ENCODE data around the gene ATF6.
"Not testable (repeated sequence)": the region's sequence is repeated elsewhere in the genome, so short reads cannot be mapped to it uniquely, and the experiment has no call there.

ATF6 gene, protein sequence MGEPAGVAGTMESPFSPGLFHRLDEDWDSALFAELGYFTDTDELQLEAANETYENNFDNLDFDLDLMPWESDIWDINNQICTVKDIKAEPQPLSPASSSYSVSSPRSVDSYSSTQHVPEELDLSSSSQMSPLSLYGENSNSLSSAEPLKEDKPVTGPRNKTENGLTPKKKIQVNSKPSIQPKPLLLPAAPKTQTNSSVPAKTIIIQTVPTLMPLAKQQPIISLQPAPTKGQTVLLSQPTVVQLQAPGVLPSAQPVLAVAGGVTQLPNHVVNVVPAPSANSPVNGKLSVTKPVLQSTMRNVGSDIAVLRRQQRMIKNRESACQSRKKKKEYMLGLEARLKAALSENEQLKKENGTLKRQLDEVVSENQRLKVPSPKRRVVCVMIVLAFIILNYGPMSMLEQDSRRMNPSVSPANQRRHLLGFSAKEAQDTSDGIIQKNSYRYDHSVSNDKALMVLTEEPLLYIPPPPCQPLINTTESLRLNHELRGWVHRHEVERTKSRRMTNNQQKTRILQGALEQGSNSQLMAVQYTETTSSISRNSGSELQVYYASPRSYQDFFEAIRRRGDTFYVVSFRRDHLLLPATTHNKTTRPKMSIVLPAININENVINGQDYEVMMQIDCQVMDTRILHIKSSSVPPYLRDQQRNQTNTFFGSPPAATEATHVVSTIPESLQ

GRCh38 chr1:161766102-161766981, at the start of gene ATF6:
TSS of gene ATF6 (plus strand) at chr1:161766320. CDS start at chr1:161766361, 41 bp downstream.
- DNase-seq (ENCODE audit: low read depth) = peak; percentile 68

- DNase-seq (ENCODE audit: low read depth) = no peak
Observed at GRCh38 chr1:161718559-161719324, 47.4 kb upstream of the ATF6 start.

GRCh38 chr1:161719325-161719611, 46.9 kb upstream of the ATF6 start:
- DNase-seq (ENCODE audit: low read depth) = no peak

GRCh38 chr1:161720422-161720821, 45.7 kb upstream of the ATF6 start:
- no peak for DNase-seq (ENCODE audit: low read depth)

GRCh38 chr1:161720956-161721737, 45.0 kb upstream of the ATF6 start, which contains the start of gene FCRLB:
TSS of gene FCRLB (plus strand) at chr1:161721544. CDS start at chr1:161722673, 1,129 bp downstream.
- no peak for DNase-seq (ENCODE audit: low read depth)

GRCh38 chr1:161721738-161722343, 44.3 kb upstream of the ATF6 start:
- DNase-seq (ENCODE audit: low read depth) = no peak

DNA sequence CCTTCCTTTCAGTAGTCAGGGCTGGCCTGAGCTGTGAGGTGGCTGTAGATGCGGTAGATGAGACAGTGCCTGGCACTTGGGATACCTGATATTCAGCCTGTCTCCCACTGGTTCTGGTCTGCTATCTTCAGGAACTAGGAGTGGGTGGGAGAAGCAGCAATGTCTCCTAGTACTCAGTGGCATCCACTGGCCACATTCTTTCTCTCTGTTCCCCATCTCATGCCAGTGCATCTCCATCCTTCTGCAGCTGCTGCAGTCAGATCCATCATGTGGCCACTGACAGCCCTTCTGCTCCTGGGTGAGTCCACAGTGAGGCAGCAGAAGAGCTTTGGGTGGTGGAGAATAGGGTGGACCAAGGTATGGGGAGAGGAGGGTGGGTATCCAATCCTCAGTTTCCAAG, 43.7 kb upstream of the ATF6 start:
- no peak for DNase-seq (ENCODE audit: low read depth)

DNA sequence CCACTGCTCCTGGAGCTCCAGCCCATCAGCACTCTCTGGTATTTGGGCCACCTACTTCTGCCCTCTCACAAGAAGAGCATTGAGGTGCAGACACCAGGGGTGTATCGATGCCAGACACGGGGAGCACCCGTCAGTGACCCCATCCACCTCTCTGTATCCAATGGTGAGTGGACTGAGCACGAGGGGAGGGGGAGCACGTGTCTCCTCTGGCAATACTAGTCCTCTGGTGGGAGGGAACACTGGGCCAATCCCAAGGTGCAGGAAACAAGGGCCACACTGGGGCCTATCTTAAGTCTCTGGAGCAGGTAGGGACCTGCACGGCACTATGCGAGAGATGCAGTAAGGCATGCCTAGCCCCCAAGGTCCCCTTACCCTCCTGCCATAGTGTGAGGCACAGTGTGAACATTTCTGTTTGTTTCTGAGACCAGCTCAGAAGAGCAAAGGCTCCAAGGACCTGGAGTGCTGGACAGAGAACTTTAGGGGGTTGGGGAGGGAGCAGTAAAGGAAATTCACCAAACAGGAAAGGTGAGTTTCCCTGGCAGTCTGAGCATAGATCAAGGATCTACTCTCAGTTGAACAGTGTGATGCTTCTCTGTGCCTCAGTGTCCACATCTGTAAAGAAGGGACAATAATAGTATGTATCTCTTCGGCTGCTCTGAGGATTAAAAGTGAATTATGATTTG, 42.5 kb upstream of the ATF6 start:
- no peak for DNase-seq (ENCODE audit: low read depth)

DNA sequence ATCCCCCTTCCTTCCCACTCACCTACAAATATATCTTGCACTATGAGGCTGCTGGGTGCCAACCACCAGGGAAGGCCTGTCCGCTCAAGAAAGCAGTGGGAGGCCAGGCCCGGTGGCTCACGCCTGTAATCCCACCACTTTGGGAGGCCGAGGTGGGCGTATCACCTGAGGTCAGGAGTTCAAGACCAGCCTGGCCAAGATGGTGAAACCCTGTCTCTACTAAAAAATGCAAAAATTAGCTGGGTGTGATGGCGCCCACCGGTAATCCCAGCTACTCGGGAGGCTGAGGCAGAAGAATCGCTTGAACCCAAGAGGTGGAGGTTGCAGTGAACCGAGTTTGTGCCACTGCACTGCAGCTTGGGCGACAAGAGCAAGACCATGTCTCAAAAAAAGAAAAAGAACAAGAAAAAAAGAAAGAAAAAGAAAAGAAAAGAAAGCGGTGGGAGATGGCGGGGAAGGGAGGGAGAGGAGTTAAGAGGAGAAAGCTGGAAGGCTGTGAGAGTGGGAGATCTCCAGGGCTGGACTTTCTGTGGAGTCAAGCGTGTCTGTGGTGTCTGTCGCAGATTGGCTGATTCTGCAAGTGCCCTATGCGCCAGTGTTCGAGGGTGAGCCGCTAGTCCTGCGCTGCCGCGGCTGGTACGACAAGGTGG, 40.7 kb upstream of the ATF6 start:
- not testable (repeated sequence) for DNase-seq (ENCODE audit: low read depth)

- no peak for DNase-seq (ENCODE audit: low read depth)
Observed at GRCh38 chr1:161725908-161726472, 40.1 kb upstream of the ATF6 start.

DNA sequence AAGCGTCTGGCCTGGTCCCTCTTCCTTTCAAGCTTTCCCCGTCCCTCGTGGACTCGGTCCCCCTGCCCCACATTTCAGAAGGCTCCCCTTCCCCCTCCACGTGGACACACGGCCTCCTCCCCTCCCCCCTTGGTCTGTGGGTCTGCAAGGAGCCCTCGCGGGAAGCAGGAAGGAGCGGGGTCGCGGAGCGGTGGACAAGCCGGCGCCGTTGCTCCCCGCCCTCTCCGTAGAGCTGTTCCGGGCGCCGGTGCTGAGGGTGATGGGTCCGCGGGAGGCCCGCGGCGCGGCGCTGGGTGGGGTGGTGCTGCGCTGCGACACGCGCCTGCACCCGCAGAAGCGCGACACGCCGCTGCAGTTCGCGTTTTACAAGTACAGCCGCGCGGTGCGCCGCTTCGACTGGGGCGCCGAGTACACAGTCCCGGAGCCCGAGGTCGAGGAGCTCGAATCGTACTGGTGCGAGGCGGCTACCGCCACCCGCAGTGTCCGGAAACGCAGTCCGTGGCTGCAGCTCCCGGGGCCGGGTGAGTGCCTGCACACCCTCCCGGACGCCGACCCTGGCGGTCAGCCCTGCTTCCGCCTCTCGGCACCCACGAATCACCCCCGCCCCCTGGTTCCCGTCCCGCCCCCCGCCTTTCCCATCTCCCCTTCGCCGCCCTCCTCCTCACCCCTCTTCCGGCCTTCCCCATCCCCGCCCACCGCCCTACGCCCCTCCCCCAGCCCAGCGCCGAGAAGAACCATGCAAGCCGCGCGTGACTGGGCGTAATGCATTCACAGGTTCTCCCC, 39.5 kb upstream of the ATF6 start:
- DNase-seq (ENCODE audit: low read depth) = peak; percentile 54

- DNase-seq (ENCODE audit: low read depth) = no peak
Observed at GRCh38 chr1:161727256-161727924, 38.7 kb upstream of the ATF6 start.

- no peak for DNase-seq (ENCODE audit: low read depth)
Observed at GRCh38 chr1:161728376-161729226, 37.5 kb upstream of the ATF6 start.

DNA sequence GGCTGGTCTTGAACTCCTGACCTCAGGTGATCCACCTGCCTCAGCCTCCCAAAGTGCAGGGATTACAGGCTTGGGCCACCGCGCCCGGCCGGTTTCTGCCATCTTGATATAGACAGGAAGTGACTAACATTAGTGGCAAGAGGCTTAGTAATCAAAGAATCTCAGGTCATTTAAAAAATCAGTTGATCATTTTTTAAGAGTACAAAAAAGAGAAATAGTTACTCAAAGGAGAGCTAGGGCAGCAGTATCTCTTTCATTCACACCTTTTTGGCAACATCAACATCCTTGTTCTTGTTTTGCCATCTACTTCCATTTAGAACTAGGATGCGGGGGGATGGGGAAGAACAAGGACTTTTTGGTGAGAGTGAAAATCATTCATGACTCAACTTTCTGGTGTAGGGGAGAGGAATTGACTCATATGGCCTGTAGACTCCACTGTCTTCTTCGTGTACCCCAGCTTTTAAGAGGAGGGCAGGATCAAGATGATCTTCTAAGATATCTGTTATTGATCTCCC, 36.0 kb upstream of the ATF6 start:
- peak; percentile 25 for DNase-seq (ENCODE audit: low read depth)

DNA sequence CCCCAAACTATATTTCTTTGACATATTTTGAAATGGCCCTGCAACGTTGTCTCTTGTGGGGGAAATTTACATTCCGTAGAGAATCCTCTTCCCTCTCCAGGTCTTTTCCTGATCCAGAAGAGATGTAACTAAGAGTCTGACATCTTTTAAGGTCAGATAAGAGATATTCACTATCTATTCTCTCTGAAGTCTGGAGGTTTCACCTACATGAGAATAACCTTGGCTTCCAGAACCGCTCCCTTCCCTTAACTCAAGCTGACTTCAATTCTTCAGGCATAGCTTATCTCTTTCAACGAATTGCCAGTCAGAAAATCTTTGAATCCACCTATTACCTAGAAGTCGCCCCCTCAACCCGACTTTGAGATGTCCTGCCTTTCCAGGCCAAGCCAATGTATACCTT, 34.9 kb upstream of the ATF6 start:
- DNase-seq (ENCODE audit: low read depth) = no peak

DNA sequence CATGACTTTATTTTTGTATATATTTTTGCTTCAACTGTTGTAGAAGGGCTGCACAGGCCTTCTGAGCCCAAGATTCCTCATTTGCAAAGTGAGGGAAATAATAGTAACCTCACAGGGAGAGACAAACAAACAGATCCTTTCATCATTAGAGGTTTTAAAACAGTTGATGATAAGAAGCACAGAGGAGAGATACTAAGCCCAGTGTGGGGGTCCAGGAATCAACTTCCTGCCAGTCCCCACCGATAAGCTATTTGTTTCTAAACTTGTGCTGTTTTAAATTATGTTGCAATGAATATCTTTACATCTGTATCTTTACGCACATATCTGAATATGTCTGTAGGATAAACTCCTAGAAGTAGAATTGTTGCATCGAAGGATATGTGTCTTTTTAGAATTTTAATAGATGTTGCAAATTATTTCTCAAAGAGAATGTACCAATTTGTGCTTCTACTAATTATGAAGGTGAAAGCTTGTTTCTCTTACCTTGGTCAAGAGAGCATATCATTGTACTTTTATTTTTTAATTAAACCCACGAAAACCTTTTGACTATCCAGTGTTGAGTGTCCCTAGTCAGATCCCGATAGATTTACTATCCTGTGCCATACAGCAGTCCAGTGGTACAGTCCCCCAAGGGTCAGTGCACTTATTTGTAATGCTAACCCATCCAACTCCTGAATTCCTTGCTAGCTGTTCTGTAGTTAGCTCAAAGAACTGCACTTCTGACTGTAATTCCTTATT, 34.0 kb upstream of the ATF6 start:
- no peak for DNase-seq (ENCODE audit: low read depth)
